Breast epithelium (tissue), 4 donors: ENCODE data around the gene ACBD7. TPM values are rescaled to one million over a fixed set of nuclear protein-coding genes. Genes with fewer than 3 reads are reported as not detected.

ENCODE experiments used
- DNase-seq, 2 donors: peaks; one replicate each; pipeline ENCODE4 v3.0.0-alpha.2; 2019; ENCODE audit warnings: low spot score in 2 of 2
- H3K27ac ChIP-seq, 2 donors: fragments of 200-600 bp; sonication (generic) in 1 of 2; one replicate each; pipeline ENCODE4 v1.5.1; 2016 to 2019; ENCODE audit warnings: mild to moderate bottlenecking in 1 of 2
- H3K27me3 ChIP-seq, 2 donors: fragments of 200-600 bp; sonication (generic) in 1 of 2; one replicate each; pipeline versions ENCODE4 v1.5.1 to v1.6.0; 2017 to 2019; ENCODE audit warnings: control low read depth in 1 of 2, mild to moderate bottlenecking in 1 of 2
- H3K36me3 ChIP-seq: fragments of 200-600 bp; one replicate; pipeline ENCODE4 v1.5.1; 2019
- H3K4me1 ChIP-seq, 2 donors: fragments of 200-600 bp; sonication (generic); one replicate each; pipeline ENCODE4 v1.5.1; 2016 to 2019; ENCODE audit warnings: control low read depth in 1 of 2
- H3K4me3 ChIP-seq, 3 donors: fragments of 200-600 bp; sonication (generic); 1 replicate in 2 of 3; 2 replicates in 1 of 3; pipeline ENCODE4 v1.5.1; 2016 to 2019; ENCODE audit warnings: mild to moderate bottlenecking in 3 of 3, moderate library complexity in 2 of 3
- H3K9me3 ChIP-seq, 2 donors: fragments of 200-600 bp; sonication (generic) in 1 of 2; one replicate each; pipeline ENCODE4 v1.5.1; 2016 to 2019; ENCODE audit warnings: control low read depth in 1 of 2
- POLR2A ChIP-seq: fragments of 450-650 bp; IDR thresholded peaks from one replicate; pipeline ENCODE4 v1.6.1; 2016; ENCODE audit warnings: antibody characterized with exemption, mild to moderate bottlenecking, moderate library complexity
- POLR2AphosphoS5 ChIP-seq, 3 donors: sonication (generic); formaldehyde crosslinking; IDR thresholded peaks; one replicate each; pipeline ENCODE4 v1.6.1; 2017; ENCODE audit warnings: antibody characterized with exemption in 3 of 3
- intact Hi-C: fragments of 100-400 bp; cut with DNase I; formaldehyde crosslinking; loops from one replicate; pipeline ENCODE4 v1.15.1; 2023; ENCODE audit warnings: low total_unique reads
- total RNA-seq, 3 donors: library from RNA; depleted of rRNA; stranded (reverse); fragments of >200 nt; gene quantifications; one replicate each; pipeline ENCODE4 v1.1.0, GENCODE V29; 2016
- TF ChIP-seq, protein P1 (sequence below), 3 donors: fragments of 450-650 bp; IDR thresholded peaks; one replicate each; pipeline ENCODE4 v1.5.1; 2016 to 2017; ENCODE audit warnings: antibody characterized with exemption in 3 of 3, mild to moderate bottlenecking in 3 of 3, moderate library complexity in 3 of 3

Gene ACBD7
- total RNA-seq, 3 donors from 2014 or later = 1.0 to 1.1 TPM; not detected in 1

- H3K4me3 ChIP-seq = no peak overlapping the region
- no peak overlapping the region for H3K27ac ChIP-seq
- intact Hi-C loops = loop anchor here (5.0 kb wide), 1 partner anchor 329 kb away; no protein-coding TSS in a partner anchor
- no peaks in the 10 kb centered on the region for H3K27me3 ChIP-seq
- TF ChIP-seq POLR2AphosphoS5 (IDR thresholded peaks at IDR 0.05) = no peak
- TF ChIP-seq POLR2A = no peak
- TF ChIP-seq, protein P1, sequence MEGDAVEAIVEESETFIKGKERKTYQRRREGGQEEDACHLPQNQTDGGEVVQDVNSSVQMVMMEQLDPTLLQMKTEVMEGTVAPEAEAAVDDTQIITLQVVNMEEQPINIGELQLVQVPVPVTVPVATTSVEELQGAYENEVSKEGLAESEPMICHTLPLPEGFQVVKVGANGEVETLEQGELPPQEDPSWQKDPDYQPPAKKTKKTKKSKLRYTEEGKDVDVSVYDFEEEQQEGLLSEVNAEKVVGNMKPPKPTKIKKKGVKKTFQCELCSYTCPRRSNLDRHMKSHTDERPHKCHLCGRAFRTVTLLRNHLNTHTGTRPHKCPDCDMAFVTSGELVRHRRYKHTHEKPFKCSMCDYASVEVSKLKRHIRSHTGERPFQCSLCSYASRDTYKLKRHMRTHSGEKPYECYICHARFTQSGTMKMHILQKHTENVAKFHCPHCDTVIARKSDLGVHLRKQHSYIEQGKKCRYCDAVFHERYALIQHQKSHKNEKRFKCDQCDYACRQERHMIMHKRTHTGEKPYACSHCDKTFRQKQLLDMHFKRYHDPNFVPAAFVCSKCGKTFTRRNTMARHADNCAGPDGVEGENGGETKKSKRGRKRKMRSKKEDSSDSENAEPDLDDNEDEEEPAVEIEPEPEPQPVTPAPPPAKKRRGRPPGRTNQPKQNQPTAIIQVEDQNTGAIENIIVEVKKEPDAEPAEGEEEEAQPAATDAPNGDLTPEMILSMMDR (IDR thresholded peaks at IDR 0.05) = no peak
- no peaks in the 10 kb centered on the region for H3K4me1 ChIP-seq
- no peaks in the 10 kb centered on the region for H3K9me3 ChIP-seq
- DNase-seq = no peak
- no peaks in the 10 kb centered on the region for H3K36me3 ChIP-seq
These were observed 33.1 kb upstream of the ACBD7 start for GRCh38 chr10:15121707-15122106.

DNA sequence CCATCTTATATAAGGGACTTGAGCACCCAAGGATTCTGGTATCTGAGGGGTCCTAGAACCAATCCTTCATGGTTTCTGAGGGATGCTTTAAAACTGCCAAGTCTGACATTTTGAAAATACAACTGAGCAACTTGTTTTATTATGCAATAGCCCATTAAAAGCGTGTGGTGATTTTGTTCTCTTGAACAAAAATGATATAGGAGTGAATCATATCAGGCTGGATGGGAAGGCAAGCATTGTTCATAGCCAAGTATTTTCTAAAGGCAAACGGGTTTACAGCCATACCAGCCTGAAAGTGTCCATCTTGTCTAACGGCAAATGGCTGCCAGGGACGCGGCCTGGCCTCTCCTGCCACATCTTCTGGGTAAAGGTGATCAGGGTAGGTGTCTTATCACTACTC is 31.9 kb upstream of the ACBD7 start:
- no peaks in the 10 kb centered on the region for H3K36me3 ChIP-seq
- no peak overlapping the region for H3K27ac ChIP-seq
- no peak for DNase-seq
- H3K4me1 ChIP-seq = no peaks in the 10 kb centered on the region
- no peaks in the 10 kb centered on the region for H3K27me3 ChIP-seq
- no peaks in the 10 kb centered on the region for H3K9me3 ChIP-seq
- no peak overlapping the region for H3K4me3 ChIP-seq
- TF ChIP-seq, protein P1 (IDR thresholded peaks at IDR 0.05) = no peak
- no peak for TF ChIP-seq POLR2A
- no peak for TF ChIP-seq POLR2AphosphoS5 (IDR thresholded peaks at IDR 0.05)
- intact Hi-C loops = loop anchor here (5.0 kb wide), 1 partner anchor 328 kb away; no protein-coding TSS in a partner anchor

DNA sequence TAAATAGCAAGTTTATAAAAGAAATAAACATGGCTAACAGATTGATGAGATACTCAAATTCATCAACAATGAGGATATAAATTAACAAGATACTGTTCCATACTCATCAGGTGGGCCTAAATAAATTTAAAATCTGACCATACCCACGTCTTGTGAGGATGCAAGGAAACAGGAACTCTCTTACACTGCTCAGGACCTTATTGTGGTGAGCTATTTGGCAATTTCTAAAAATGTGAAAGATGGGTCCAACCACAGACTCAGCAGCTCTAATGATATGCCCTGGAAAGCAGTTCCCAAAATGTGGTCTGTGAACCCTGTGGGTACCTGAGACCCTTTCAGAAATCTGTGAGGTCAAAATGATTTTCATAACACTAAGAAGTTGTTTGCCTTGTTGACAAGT is 30.0 kb upstream of the ACBD7 start:
- H3K4me1 ChIP-seq = no peaks in the 10 kb centered on the region
- H3K4me3 ChIP-seq = no peak overlapping the region
- intact Hi-C loops = no loop called here
- TF ChIP-seq POLR2A = no peak
- TF ChIP-seq POLR2AphosphoS5 (IDR thresholded peaks at IDR 0.05) = no peak
- TF ChIP-seq, protein P1 (IDR thresholded peaks at IDR 0.05) = no peak
- no peak overlapping the region for H3K27ac ChIP-seq
- DNase-seq = no peak
- H3K36me3 ChIP-seq = no peaks in the 10 kb centered on the region
- H3K27me3 ChIP-seq = no peaks in the 10 kb centered on the region
- H3K9me3 ChIP-seq = no peaks in the 10 kb centered on the region

DNA sequence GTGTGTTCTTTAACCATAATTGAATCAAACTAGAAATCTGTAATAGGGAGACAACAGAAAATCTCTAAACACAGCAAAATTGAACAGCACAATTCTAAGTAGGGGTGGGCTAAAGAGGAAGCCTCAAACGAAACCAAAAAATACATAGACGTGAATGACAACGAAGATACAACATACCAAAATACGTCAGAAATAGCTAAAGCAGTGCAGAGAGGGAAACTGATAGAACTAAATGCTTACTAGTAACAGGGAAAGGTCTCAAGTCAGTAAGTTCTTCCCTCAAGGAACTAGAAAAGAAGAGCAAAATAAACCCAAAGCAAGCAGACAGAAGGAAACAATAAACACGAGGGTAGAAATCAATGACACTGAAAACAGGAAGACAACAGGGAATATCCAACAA is 27.6 kb upstream of the ACBD7 start:
- Histone ChIP-seq H3K27me3 (no peaks in the 10 kb centered on the region), H3K4me3 (no peak overlapping the region), H3K27ac (no peak overlapping the region), H3K4me1 (no peaks in the 10 kb centered on the region), H3K36me3 (no peaks in the 10 kb centered on the region), H3K9me3 (no peaks in the 10 kb centered on the region)
- intact Hi-C loops = no loop called here
- no peak for TF ChIP-seq POLR2A
- TF ChIP-seq POLR2AphosphoS5 (IDR thresholded peaks at IDR 0.05) = no peak
- TF ChIP-seq, protein P1 (IDR thresholded peaks at IDR 0.05) = no peak
- no peak for DNase-seq

- DNase-seq = no peak
- H3K27me3 ChIP-seq = no peaks in the 10 kb centered on the region
- no peak overlapping the region for H3K4me3 ChIP-seq
- H3K9me3 ChIP-seq = no peaks in the 10 kb centered on the region
- H3K27ac ChIP-seq = no peak overlapping the region
- intact Hi-C loops = no loop called here
- H3K4me1 ChIP-seq = no peaks in the 10 kb centered on the region
- TF ChIP-seq, protein P1 (IDR thresholded peaks at IDR 0.05) = no peak
- no peak for TF ChIP-seq POLR2A
- no peak for TF ChIP-seq POLR2AphosphoS5 (IDR thresholded peaks at IDR 0.05)
- H3K36me3 ChIP-seq = no peaks in the 10 kb centered on the region
These were observed 25.2 kb upstream of the ACBD7 start for GRCh38 chr10:15113766-15114165.
